ENCODE measurements around the gene ARHGAP25. TPM values are rescaled to one million over a fixed set of nuclear protein-coding genes. Genes with fewer than 3 reads are reported as not detected.

The ARHGAP25 gene
- total and polyA plus RNA-seq, 2 experiments from 2014 or later: 1.9 to 2.0 TPM

- TF ChIP-seq REST (IDR thresholded peaks at IDR 0.05; ENCODE audit: unreplicated experiment) (no peak), NANOG (IDR thresholded peaks at IDR 0.05; ENCODE audit: borderline replicate concordance) (no peak), ZNF331 (CRISPR knock-in tag; IDR thresholded peaks at IDR 0.05; ENCODE audit: low read depth) (no peak), POLR2AphosphoS5 (IDR thresholded peaks at IDR 0.05; ENCODE audit: low read depth) (no peak)
Measured at GRCh38 chr2:68796295-68796905, 61.8 kb downstream of the ARHGAP25 start (continued).

- H3K27me3 ChIP-seq (ENCODE audit: insufficient read depth): no peaks in the 10 kb centered on the region
- no peak overlapping the region for H3K4me2 ChIP-seq
- H3K36me3 ChIP-seq (ENCODE audit: insufficient read depth): no peaks in the 10 kb centered on the region
- H3K79me2 ChIP-seq (replicated peaks; ENCODE audit: insufficient read depth): no peaks in the 10 kb centered on the region
- ATAC-seq (no peak), DNase-seq (ENCODE audit: low spot score) (no peak)
- H3F3A ChIP-seq (replicated peaks; ENCODE audit: low read depth): no peaks in the 10 kb centered on the region
- Mint-ChIP-seq H3K9me3 (no peaks in the 10 kb centered on the region; the same call in 2 of the 3 replicates), H3K4me1 (peaks cover 10% of the 10 kb centered on the region; the same call in 2 of the 3 replicates), H3K27ac (no peak overlapping the region), H3K36me3 (ENCODE audit: low read depth) (no peaks in the 10 kb centered on the region), H3K27me3 (ENCODE audit: insufficient read depth, low read depth, poor library complexity) (no peaks in the 10 kb centered on the region), H3K4me3 (no peak overlapping the region)
- no peak overlapping the region for H3K4me3 ChIP-seq
- no peak overlapping the region for H2AFZ ChIP-seq
- no peak overlapping the region for H3K27ac ChIP-seq (ENCODE audit: low read depth)
- peaks cover 8% of the 10 kb centered on the region; the same call in 1 of the 2 replicates for H3K9me2 ChIP-seq (ENCODE audit: insufficient read depth)
- H3K4me1 ChIP-seq (ENCODE audit: insufficient read depth): no peaks in the 10 kb centered on the region
- H4K20me1 ChIP-seq (replicated peaks; ENCODE audit: insufficient read depth): no peaks in the 10 kb centered on the region
- no peak for TF ChIP-seq ZNF114 (CRISPR knock-in tag; IDR thresholded peaks at IDR 0.05)
- TF ChIP-seq REST (IDR thresholded peaks at IDR 0.05; ENCODE audit: unreplicated experiment): no peak
- TF ChIP-seq CTCF (conservative IDR thresholded peaks at IDR 0.05; ENCODE audit: low read depth in 2 of 2): no peak
- no peak for TF ChIP-seq POLR2AphosphoS5 (IDR thresholded peaks at IDR 0.05; ENCODE audit: low read depth)
- no peak for TF ChIP-seq ZNF462 (CRISPR knock-in tag; IDR thresholded peaks at IDR 0.05)
- TF ChIP-seq EZH2phosphoT487 (IDR thresholded peaks at IDR 0.05; ENCODE audit: unreplicated experiment): no peak
- TF ChIP-seq JUNB (IDR thresholded peaks at IDR 0.05; ENCODE audit: unreplicated experiment): no peak
Measured at GRCh38 chr2:68798569-68798968, 64.0 kb downstream of the ARHGAP25 start.
